Activated T-cell treated with anti-CD3 and anti-CD28 coated beads, Interleukin-2, amount 50 U/mL, for 72 hours (primary cell): ENCODE measurements around the gene CAGE1. TPM values are rescaled to one million over a fixed set of nuclear protein-coding genes. Genes with fewer than 3 reads are reported as not detected.
A peak's percentile ranks its signal among the peaks of the same experiment; 100 is the strongest.
"Not testable (repeated sequence)": the region's sequence is repeated elsewhere in the genome, so short reads cannot be mapped to it uniquely, and the experiment has no call there.

Experiments
- ATAC-seq, 2 donors: fragments of 150-1000 bp; cut with Tn5 transposase; replicated peaks in 1 of 2; 2 replicates each; pipeline ENCODE4 v1.10.0; 2021; ENCODE audit warnings: moderate library complexity in 2 of 2, mild to moderate bottlenecking in 1 of 2
- DNase-seq, 2 donors: peaks; one replicate each; pipeline ENCODE4 v3.0.0; 2021 to 2022; ENCODE audit warnings: mixed read lengths in 1 of 2
- H3K27ac Mint-ChIP-seq: one replicate; pipeline ENCODE4 v1.8.0; 2022; ENCODE audit warnings: mild to moderate bottlenecking, moderate library complexity, mixed read lengths
- H3K27me3 Mint-ChIP-seq: one replicate; pipeline ENCODE4 v1.8.0; 2022; ENCODE audit warnings: low read depth, mixed read lengths
- H3K36me3 Mint-ChIP-seq, 2 donors: one replicate each; pipeline ENCODE4 v1.8.0; 2022; ENCODE audit warnings: mixed read lengths in 2 of 2, mild to moderate bottlenecking in 1 of 2; ENCODE audit not compliant: insufficient read depth in 2 of 2
- H3K4me1 Mint-ChIP-seq: one replicate; pipeline ENCODE4 v1.8.0; 2022; ENCODE audit warnings: low read depth, mixed read lengths
- H3K4me3 Mint-ChIP-seq, 2 donors: one replicate each; pipeline ENCODE4 v1.8.0; 2022; ENCODE audit warnings: mild to moderate bottlenecking in 2 of 2, mixed read lengths in 2 of 2, moderate library complexity in 2 of 2
- H3K9me3 Mint-ChIP-seq, 2 donors: one replicate each; pipeline ENCODE4 v1.8.0; 2022; ENCODE audit warnings: mixed read lengths in 2 of 2
- total RNA-seq, 2 donors: library from RNA; stranded (reverse); gene quantifications; one replicate each; pipeline ENCODE4 v1.2.3, GENCODE V29; 2022

Gene CAGE1
- total RNA-seq, 2 donors from 2014 or later: 0.25 to 0.31 TPM

DNA sequence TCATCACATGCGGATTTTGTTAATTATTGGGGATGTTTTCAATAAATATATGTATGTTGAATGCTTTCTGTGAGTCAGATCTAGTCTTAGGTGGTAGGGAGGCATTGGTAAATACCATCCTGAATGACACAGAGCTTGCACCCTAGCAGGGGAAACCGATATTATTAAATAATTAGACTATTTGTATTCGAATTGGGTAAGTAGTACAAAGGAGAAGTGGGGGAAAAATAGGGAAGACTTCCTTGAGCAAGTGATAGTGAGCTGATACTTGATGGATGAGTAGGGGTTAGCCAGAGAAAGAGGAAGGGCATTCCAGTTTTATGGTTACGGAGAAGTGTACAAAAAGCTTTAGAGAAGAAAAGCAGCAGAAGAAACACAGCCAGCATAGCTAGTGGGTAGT, 1.6 kb upstream of the CAGE1 start:
- no peak for ATAC-seq
- Mint-ChIP-seq H3K4me1 (peaks cover 49% of the 10 kb centered on the region), H3K4me3 (peak overlapping the region; percentile 84 to 88), H3K36me3 (peaks cover 4 to 30% of the 10 kb centered on the region in 2 donors), H3K9me3 (no peaks in the 10 kb centered on the region), H3K27ac (peak overlapping the region; percentile 78), H3K27me3 (no peaks in the 10 kb centered on the region)
- DNase-seq: no peak

DNA sequence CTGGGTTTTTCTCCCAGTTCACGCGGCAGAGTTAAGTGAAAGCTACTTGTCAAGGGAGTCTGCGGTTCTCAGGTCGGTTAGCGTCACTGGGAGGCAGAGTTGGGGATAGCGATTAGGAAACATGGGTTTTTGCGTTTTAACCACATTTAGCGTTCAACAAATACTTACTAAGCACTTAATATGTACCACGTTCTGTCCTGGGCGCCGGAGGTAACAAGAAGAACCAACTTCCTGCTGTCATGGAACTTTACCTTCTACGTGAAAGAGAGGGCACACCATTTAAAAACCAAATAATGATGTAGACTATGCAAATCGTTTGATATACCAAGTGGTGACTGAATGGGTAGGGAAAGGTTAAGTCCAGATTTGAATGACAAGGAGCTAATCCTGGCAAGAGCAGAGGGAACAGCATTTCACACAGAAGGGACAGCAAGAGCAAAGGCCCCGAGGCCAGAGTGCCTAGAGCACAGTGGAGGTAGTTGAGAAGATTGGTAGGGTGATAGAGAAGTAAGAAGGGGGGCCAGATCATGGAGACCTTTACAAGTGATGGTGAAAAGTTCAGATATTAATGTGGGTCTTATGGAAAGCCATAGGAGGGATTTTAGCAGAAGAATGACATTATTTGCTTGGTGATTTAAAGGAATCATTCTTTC, 810 bp upstream of the CAGE1 start:
- H3K4me1 Mint-ChIP-seq: peaks cover 49% of the 10 kb centered on the region

DNA sequence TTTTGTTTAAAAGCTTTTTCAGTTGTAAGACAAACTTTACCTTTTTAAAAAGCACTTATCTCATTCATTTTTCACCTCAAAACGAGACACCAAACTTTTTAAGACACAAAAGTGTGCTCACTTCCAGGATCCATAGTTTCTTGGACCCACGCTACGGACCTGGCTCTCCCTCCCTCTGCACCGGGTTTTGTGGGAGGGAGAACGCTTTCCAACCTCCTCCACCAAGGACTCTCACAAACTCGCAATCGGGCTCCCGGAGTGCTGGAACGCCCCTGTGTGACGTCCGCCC, 436 bp downstream of the CAGE1 start:
- H3K36me3 Mint-ChIP-seq: peaks cover 4 to 21% of the 10 kb centered on the region in 2 donors
- H3K27ac Mint-ChIP-seq: peak overlapping the region; percentile 78
- ATAC-seq: no peak
- no peaks in the 10 kb centered on the region for H3K27me3 Mint-ChIP-seq
- DNase-seq: no peak
- H3K9me3 Mint-ChIP-seq: no peaks in the 10 kb centered on the region
- peaks cover 49% of the 10 kb centered on the region for H3K4me1 Mint-ChIP-seq
- H3K4me3 Mint-ChIP-seq: peak overlapping the region; percentile 84 to 88

More for the DNA sequence above, 810 bp upstream of the CAGE1 start:
- H3K27ac Mint-ChIP-seq: peak overlapping the region; percentile 78
- no peak for ATAC-seq
- H3K36me3 Mint-ChIP-seq: peaks cover 4 to 26% of the 10 kb centered on the region in 2 donors
- H3K27me3 Mint-ChIP-seq: no peaks in the 10 kb centered on the region
- H3K4me3 Mint-ChIP-seq: peak overlapping the region; percentile 84 to 88
- no peaks in the 10 kb centered on the region for H3K9me3 Mint-ChIP-seq
- peak in 1 of 2 donors; percentile 11 for DNase-seq

GRCh38 chr6:7381092-7381491, 8.4 kb downstream of the CAGE1 start:
- no peaks in the 10 kb centered on the region for H3K9me3 Mint-ChIP-seq
- ATAC-seq (no peak), DNase-seq (no peak)
- H3K4me1 Mint-ChIP-seq: no peaks in the 10 kb centered on the region
- H3K27me3 Mint-ChIP-seq: peaks cover 9% of the 10 kb centered on the region
- H3K4me3 Mint-ChIP-seq: no peak overlapping the region
- H3K27ac Mint-ChIP-seq: no peak overlapping the region
- H3K36me3 Mint-ChIP-seq: no peaks in the 10 kb centered on the region

DNA sequence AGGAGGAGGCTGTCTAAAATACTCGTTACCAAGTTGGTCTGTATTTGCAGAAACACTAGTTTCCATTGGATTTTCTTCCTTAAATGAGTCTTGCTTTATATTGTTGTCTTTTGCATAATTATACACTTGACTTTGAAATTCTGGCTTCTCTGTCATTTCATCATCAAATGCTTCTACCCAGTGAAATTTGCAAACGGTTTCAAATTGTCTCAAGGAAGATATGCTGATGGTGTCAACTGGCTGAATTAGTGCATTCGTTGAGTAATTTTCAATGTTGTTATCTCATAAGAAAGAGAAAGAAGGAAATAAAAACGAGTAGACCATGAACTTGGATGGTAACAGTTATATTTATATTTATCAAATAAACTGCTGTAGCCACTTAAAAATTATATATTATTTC, 10.8 kb downstream of the CAGE1 start:
- Mint-ChIP-seq H3K27me3 (peaks cover 17% of the 10 kb centered on the region), H3K36me3 (no peaks in the 10 kb centered on the region), H3K27ac (no peak overlapping the region), H3K4me3 (no peak overlapping the region), H3K9me3 (no peaks in the 10 kb centered on the region), H3K4me1 (peaks cover 5% of the 10 kb centered on the region)
- DNase-seq (no peak), ATAC-seq (no peak)

DNA sequence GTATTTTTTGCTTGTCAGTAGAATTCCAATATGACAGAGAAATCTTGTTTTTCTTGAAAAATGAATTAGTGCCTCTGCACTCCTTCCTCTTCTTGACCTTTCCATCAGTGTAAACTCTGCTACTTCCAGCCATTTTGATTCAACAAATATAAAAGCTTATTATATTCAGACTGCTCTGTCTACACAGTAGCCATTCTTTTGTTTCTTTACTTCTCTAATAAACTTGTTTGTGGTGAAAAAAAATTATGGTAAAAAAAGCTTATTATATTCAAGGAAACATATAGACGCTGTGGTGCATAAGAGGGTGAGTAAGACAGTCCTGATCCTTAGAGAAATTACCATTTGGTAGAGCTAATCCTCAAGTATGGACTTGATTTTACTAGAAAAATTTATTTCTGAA, 11.6 kb downstream of the CAGE1 start:
- no peak for ATAC-seq
- Mint-ChIP-seq H3K4me3 (no peak overlapping the region), H3K9me3 (no peaks in the 10 kb centered on the region), H3K27ac (no peak overlapping the region), H3K36me3 (no peaks in the 10 kb centered on the region), H3K4me1 (peaks cover 7% of the 10 kb centered on the region), H3K27me3 (peaks cover 25% of the 10 kb centered on the region)
- DNase-seq: no peak

- H3K9me3 Mint-ChIP-seq: no peaks in the 10 kb centered on the region
- ATAC-seq (no peak), DNase-seq (no peak)
- H3K36me3 Mint-ChIP-seq: no peaks in the 10 kb centered on the region
- no peak overlapping the region for H3K4me3 Mint-ChIP-seq
- peaks cover 25% of the 10 kb centered on the region for H3K27me3 Mint-ChIP-seq
- no peak overlapping the region for H3K27ac Mint-ChIP-seq
- H3K4me1 Mint-ChIP-seq: peaks cover 7% of the 10 kb centered on the region
Measured at GRCh38 chr6:7373739-7374138, 15.8 kb downstream of the CAGE1 start.

- Mint-ChIP-seq H3K4me1 (no peaks in the 10 kb centered on the region), H3K9me3 (no peaks in the 10 kb centered on the region), H3K4me3 (no peak overlapping the region), H3K27ac (no peak overlapping the region), H3K27me3 (no peaks in the 10 kb centered on the region), H3K36me3 (no peaks in the 10 kb centered on the region)
- ATAC-seq (no peak), DNase-seq (no peak)
Measured at GRCh38 chr6:7367408-7367807, 22.1 kb downstream of the CAGE1 start.

GRCh38 chr6:7351916-7352315, 37.6 kb downstream of the CAGE1 start:
- not testable (repeated sequence) for ATAC-seq, H3K9me3 Mint-ChIP-seq, H3K4me1 Mint-ChIP-seq, H3K4me3 Mint-ChIP-seq, DNase-seq, H3K27ac Mint-ChIP-seq, H3K36me3 Mint-ChIP-seq
- peaks cover 30% of the 10 kb centered on the region for H3K27me3 Mint-ChIP-seq

- H3K9me3 Mint-ChIP-seq, H3K4me1 Mint-ChIP-seq, H3K27ac Mint-ChIP-seq, H3K4me3 Mint-ChIP-seq, H3K36me3 Mint-ChIP-seq, DNase-seq, ATAC-seq: not testable (repeated sequence)
- peaks cover 30% of the 10 kb centered on the region for H3K27me3 Mint-ChIP-seq
Measured at GRCh38 chr6:7350591-7350990, 39.0 kb downstream of the CAGE1 start.

GRCh38 chr6:7347551-7347997, 42.0 kb downstream of the CAGE1 start:
- H3K4me3 Mint-ChIP-seq, H3K27ac Mint-ChIP-seq, H3K9me3 Mint-ChIP-seq, H3K36me3 Mint-ChIP-seq, H3K4me1 Mint-ChIP-seq, DNase-seq, ATAC-seq: not testable (repeated sequence)
- peaks cover 17% of the 10 kb centered on the region for H3K27me3 Mint-ChIP-seq

DNA sequence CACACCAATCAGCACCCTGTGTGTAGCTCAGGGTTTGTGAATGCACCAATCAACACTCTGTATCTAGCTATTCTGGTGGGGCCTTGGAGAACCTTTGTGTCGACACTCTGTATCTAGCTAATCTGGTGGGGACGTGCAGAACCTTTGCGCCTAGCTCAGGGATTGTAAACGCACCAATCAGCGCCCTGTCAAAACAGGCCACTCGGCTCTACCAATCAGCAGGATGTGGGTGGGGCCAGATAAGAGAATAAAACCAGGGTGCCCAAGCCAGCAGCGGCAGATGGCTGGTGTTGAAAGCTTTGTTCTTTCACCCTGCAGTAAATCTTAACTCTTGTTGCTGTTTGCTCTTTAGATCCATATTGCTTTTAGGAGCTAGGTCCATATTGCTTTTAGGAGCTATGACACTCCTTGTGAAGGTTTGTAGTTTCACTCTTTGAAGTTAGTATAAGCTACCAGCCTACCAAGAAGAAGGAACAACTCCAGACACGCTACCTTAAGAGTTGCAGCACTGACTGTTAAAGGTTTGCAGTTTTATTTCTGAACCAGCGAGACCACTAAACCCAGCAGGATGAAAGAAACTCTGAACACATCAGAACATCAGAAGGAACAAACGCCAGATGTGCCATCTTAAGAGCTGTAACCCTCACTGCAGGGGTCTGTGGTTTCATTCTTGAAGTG, 44.6 kb downstream of the CAGE1 start:
- peak overlapping the region in 1 of 2 donors; percentile 16 for H3K4me3 Mint-ChIP-seq
- peak; percentile 53 to 88 for ATAC-seq
- not testable (repeated sequence) for H3K36me3 Mint-ChIP-seq, H3K4me1 Mint-ChIP-seq, DNase-seq, H3K9me3 Mint-ChIP-seq, H3K27ac Mint-ChIP-seq
- H3K27me3 Mint-ChIP-seq: peaks cover 17% of the 10 kb centered on the region

DNA sequence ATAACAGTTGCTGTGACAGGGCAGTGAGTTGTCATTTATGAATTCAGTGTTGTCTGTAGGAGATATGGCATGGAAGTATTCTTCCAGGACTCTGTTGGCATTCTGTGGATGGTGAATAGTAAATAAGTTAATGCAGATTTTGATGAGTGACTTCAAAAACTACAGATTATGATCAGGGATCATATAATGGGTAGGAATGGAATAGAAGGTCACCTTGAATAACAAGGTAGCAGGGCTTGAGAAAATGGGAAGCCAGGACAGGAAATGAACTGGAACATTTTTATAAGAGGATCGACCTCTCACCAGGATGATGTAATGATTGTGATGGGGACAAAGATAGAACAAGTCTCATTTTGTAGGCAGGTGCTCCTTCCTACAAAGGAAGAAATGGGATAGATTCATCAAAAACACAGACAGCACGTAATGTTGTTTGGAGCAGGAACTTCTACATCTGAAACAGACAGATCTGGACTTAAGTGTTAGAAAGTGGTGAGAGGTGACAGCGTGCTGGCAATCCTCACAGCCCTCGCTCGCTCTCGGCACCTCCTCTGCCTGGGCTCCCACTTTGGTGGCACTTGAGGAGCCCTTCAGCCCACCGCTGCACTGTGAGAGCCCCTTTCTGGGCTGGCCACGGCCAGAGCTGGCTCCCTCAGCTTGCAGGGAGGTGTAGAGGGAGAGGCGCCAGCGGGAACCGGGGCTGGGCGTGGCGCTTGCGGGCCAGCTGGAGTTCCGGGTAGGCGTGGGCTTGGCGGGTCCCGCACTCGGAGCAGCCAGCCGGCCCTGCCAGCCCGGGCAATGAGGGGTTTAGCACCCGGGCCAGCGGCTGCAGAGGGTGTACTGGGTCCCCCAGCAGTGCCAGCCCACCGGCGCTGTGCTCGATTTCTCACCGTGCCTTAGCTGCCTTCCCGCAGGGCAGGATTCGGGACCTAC, 45.7 kb downstream of the CAGE1 start:
- H3K4me1 Mint-ChIP-seq: no peaks in the 10 kb centered on the region
- no peak for DNase-seq
- H3K36me3 Mint-ChIP-seq: no peaks in the 10 kb centered on the region
- no peak overlapping the region for H3K27ac Mint-ChIP-seq
- H3K4me3 Mint-ChIP-seq: no peak overlapping the region
- ATAC-seq: no peak
- H3K9me3 Mint-ChIP-seq: no peaks in the 10 kb centered on the region
- H3K27me3 Mint-ChIP-seq: peaks cover 8% of the 10 kb centered on the region
